ENCODE results near the gene RMDN2.
"Not testable (repeated sequence)": the region's sequence is repeated elsewhere in the genome, so short reads cannot be mapped to it uniquely, and the experiment has no call there.

Gene RMDN2

DNA sequence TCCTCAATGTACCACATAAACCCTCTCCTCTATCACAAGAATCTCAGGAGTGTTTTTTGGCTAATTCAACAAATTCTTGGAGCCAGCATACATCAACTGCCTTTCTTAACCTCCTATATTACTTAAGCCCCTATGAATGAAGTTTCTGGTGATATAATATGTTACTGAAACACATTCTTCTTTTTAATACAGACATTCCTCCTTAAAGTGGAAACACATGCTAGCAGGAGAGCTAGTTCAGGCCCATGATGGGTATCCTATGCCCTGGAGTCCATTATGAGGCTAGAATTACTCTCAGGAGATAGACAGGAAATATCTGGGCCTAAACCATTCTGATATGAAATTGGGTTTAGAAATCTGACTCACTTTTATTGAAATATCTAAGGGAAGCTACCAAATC lies 26.6 kb upstream of the RMDN2 start:
- DNase-seq: no peak

- no peak for DNase-seq
These were observed 22.1 kb upstream of the RMDN2 start for GRCh38 chr2:37902991-37903390.

DNA sequence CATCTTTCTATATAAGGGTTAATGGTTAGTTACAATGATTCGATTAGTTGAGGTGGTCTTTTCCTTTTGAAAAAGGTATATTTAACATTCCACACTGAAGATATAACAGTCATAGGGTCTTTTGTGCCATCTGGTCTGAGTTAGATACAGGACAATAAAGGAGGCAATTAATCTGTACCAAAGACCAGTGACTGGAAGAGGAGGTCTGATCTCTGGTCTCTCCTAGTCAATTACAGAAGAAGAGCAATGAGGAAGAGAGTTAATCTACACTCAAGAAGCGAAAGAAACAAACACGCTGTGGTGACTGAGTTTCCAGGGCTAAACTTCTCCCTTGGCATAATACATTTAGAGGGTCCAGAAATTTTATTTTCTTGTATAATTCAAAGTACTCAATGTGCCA lies 20.7 kb upstream of the RMDN2 start:
- no peak for DNase-seq

GRCh38 chr2:37904993-37905392 lies 20.1 kb upstream of the RMDN2 start:
- no peak for DNase-seq

DNA sequence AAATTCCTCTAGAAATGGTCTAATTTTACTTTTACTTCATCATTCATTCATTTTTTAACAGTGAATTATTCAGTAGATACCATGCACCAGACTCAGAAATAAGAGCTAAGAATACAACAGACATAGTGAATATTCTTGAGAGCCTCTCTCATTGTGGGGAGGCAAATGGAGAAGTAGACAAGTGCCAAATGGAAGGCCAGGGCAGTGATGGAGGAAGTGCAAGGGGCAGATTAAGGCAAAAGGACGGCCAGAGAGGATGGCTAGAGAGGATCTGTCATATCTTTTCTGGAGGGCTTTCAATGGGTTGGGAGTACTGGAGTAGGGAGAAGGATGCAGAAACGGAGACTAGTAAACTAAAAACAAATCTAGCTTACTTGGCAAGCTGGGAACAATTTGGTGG lies 19.0 kb upstream of the RMDN2 start:
- no peak for DNase-seq

DNA sequence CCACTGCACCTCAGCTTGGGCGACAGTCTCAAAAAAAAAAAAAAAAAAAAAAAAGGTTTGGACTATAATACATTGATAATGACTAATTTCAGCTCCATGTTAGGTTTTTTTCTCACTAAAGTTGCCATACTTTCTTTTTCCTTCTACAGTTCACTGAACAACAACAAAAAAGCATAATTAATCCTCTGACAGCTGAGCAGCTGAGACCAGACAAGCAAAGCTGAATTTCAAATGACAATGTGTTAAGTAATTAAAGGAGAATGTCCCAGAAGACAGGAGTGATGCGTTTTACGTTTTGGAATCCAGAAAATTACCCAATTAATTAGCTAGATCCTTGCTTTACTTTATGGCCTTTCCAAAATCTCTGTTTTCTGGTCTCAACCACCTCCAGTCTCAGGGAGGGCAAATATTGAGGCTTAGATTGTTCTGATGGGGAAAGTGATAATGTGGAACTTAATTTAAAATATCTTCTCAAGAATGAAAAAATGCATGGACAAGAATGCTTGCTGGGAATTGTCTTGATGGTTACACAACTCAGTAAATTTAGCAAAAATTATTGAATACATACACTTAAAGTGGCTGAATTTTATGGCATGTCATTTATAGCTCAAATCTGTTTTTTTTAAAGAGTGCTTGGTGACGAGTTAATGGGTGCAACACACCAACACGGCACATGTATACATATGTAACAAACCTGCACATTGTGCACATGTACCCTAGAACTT lies 17.4 kb upstream of the RMDN2 start:
- DNase-seq: no peak

GRCh38 chr2:37911296-37911873 lies 13.7 kb upstream of the RMDN2 start:
- DNase-seq: no peak

- DNase-seq: no peak
These were observed 13.0 kb upstream of the RMDN2 start for GRCh38 chr2:37912056-37912455.

DNA sequence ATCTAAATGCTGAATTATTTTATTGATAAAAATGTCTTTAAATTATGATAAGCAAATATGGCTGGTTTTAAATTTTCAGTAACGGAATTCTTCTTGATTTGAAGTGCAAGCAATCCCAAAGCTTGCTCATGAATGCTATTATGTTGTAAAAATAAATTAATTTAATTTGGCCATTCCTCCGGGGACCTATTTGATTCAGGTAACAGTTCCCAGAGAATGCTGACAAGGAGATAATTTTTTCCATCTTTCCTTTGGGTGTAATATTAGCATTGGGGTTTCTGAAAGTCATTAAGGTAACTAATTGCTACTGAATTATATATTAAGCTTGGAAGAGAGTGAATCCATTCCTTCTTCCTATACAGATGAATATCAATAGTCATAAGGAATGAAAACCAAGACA lies 12.5 kb upstream of the RMDN2 start:
- DNase-seq: no peak

DNA sequence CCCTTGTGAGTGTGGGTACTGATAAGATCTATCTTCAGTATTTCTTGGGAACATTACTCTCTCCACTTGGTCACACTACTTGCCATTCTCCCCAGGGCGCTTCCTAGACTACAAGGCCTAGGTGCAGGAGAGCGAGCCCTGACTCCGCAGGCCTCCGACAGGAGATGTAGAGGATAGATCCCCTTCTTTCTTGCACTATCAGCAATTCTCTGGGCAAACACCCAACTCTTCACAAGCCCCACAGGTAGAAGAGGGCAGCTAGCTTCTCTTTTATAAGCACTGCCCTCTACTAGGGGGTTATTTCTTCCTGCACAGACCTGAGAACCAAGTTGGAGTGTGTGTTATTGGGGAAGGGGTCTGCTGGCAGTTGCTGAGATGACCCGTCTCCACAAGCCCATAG lies 10.7 kb upstream of the RMDN2 start:
- no peak for DNase-seq

DNA sequence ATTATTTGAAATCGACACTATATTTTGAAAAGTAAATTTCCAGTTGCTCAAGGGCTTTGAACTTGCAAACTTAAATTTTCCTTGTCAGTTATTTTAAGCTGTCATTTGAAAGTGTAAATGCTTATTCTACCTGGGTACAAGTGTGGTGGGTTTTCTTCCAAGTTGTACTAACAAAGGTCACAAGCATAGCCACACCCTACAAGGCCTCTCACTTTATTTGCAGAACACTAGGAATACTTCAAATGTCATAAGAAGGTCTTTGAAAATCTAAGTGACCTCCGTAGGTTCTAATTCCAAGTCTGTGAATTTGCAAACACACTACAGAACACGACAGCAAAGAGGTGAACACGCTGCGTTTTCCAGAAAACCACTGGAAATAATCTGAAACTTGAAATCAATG lies 9.3 kb upstream of the RMDN2 start:
- no peak for DNase-seq

DNA sequence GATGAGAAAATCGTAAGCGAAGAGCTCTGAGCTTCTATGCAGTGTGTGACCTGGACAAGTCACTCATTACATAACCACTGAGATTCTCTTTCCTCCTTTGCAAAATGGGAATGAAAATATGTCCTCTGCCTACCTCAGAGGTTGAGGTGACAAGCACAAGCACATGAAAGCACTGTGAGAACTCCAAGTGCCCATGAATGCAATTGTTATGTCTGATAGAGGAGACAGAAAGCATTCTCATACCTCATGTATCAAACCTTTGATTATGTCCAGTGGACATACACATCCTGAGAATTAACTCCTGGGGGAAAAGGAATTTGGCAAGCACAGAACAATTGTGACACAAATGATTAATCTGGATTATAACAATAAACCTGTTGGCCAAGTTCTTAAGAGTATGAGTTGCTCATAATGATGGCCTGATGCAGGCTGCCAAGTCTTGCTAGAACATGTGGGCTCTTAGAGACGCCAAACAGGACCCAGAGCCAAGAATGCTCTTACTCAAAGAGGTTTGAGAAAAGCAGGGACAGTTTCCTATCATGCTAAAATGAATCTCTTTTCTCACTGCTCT lies 8.5 kb upstream of the RMDN2 start:
- DNase-seq: no peak

DNA sequence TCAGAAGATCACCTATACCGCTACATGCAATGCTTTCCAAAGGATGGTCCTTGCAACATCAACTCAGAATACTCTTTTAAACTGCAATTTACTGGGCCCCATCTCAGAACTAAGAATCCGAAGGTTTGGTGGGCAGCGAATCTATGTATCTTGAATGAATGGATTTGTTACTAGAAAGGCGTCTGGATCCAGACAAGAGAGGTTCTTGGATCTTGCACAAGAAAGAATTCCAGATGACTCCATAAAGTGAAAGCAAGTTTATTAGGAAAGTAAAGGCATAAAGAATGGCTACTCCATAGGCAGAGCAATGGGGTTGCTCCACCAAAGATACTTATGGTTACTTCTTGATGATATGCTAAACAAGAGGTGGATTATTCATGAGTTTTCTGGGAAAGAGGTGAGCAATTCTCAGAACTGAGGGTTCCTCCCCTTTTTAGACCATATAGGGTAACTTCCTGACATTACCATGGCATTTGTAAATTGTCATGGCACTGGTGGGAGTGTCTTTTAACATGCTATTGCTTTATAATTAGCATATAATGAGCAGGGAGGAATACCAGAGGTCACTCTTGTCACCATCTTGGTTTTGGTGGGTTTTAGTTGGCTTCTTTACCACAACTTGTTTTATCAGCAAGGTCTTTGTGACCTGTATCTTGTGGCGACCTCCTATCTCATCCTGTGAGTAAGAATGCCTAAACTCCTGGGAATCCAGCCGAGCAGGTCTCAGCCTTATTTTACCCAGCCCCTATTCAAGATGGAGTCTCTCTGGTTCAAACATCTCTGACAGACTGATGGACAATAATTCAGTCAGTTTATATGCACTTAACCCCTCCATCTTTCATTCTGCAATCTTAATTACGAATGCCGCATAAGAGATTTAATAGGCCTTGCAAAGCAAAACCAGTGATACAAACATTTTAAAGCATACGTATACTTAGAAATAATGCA lies 7.5 kb upstream of the RMDN2 start:
- DNase-seq: no peak

GRCh38 chr2:37918742-37919186 lies 6.3 kb upstream of the RMDN2 start:
- no peak for DNase-seq

- DNase-seq: no peak
These were observed 5.5 kb upstream of the RMDN2 start for GRCh38 chr2:37919631-37920032.

DNA sequence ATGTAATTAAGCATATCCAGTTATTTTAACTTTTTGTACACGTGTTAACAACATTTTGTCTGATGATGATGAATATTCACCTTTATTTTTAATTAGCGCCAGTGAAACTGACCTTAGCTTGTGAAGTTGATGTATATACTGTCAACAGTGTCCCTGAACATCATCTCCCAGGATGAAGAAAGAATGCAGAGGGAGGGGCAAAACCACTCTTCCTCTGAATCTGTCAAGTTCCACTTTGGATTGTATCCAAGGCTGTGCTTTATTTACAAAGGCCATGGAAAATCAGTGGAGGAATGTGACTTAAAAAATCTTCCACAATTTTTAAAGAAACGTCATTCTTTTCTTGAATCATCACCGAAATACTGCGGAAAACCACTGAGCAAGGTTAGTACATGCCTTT lies 4.5 kb upstream of the RMDN2 start:
- DNase-seq: no peak

- DNase-seq: no peak
These were observed 3.3 kb upstream of the RMDN2 start for GRCh38 chr2:37921781-37922180.

- no peak for DNase-seq
These were observed 1.6 kb upstream of the RMDN2 start for GRCh38 chr2:37923308-37924055.

- no peak for DNase-seq
These were observed 1.5 kb downstream of the RMDN2 start for GRCh38 chr2:37926635-37927034.

DNA sequence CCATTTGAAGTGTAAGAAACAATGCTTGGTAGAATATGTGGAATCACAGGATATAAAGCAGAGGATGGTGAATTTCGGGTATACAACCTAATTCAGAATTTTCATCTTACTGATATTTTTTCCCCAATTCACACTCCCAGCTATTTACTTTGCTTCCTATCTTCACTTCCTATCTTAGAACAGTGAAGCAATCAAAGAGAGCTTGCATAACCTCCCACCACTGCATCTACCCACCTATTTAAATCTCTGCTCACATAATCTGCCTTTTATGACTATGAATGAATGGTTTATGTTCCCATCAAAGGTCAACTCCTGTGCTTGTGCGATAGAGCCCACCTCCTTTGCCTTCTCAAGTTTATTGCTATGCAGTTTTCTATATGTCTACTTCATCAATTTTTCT lies 3.3 kb downstream of the RMDN2 start:
- no peak for DNase-seq

GRCh38 chr2:37930392-37930791 lies 5.3 kb downstream of the RMDN2 start:
- not testable (repeated sequence) for DNase-seq

GRCh38 chr2:37932873-37933272 lies 7.8 kb downstream of the RMDN2 start:
- not testable (repeated sequence) for DNase-seq
